ENCODE measurements around the gene FREM3. TPM values are rescaled to one million over a fixed set of nuclear protein-coding genes. Genes with fewer than 3 reads are reported as not detected.

The FREM3 gene
- total RNA-seq, 2 experiments from 2014 or later, result not detected

DNA sequence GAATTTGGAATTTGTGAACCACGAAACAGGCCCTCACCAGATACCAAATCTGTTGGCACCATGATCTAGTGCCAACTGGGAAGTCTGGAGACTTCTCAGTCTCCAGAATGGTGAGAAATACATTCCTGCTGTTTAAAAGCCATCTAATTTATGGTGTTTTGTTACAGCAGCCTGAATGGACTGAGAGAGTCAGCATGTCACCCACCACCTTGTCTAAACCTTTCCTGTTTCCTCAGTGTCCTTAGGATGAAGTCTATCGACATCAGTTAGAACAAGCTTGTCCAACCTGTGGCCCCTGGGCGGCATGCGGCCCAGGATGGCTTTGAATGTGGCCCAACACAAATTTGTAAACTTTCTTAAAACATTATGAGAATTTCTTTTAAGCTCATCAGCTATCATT, 42.1 kb downstream of the FREM3 start:
- no peak for DNase-seq
- no peaks in the 10 kb centered on the region for H3K4me1 Mint-ChIP-seq (ENCODE audit: low read depth)
- no peaks in the 10 kb centered on the region for H3K27me3 Mint-ChIP-seq
- no peaks in the 10 kb centered on the region for H3K36me3 Mint-ChIP-seq (ENCODE audit: low read depth)
- peaks cover 8% of the 10 kb centered on the region for H3K9me3 Mint-ChIP-seq
- ChIA-PET CTCF (no interaction called here), POLR2A (no interaction called here)
- intact Hi-C loops (cut with micrococcal nuclease), result no loop called here
- H3K4me3 Mint-ChIP-seq, result no peak overlapping the region
- ATAC-seq, result no peak
- no peak for TF ChIP-seq CTCF (IDR thresholded peaks at IDR 0.05)
- H3K27ac Mint-ChIP-seq, result no peak overlapping the region

DNA sequence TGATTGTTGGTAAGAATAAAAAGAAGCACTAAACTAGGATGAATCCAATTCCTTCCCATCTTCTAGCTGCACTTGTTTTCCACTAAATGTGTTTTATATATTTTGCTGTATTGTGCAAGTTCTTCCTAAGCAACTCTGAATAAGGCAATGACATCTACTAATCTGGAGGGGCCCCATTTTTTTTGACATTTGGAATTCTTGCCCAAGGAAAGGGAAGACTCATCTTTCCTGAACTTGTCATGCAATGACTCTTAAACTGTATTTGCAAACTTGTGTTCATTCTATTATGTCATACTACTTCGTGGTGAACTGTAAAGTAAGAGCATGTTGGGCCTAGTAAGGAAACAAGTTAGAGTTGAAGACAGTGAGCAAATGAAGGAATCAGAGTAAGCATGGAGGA, 45.9 kb downstream of the FREM3 start:
- intact Hi-C loops (cut with micrococcal nuclease), result no loop called here
- CTCF ChIA-PET, result no interaction called here
- POLR2A ChIA-PET, result no interaction called here
- Mint-ChIP-seq H3K36me3 (ENCODE audit: low read depth) (no peaks in the 10 kb centered on the region), H3K27ac (no peak overlapping the region), H3K27me3 (no peaks in the 10 kb centered on the region), H3K4me1 (ENCODE audit: low read depth) (no peaks in the 10 kb centered on the region), H3K4me3 (no peak overlapping the region), H3K9me3 (no peaks in the 10 kb centered on the region)
- DNase-seq (no peak), ATAC-seq (no peak)
- TF ChIP-seq CTCF (IDR thresholded peaks at IDR 0.05), result no peak

GRCh38 chr4:143653031-143653430, 47.4 kb downstream of the FREM3 start:
- Mint-ChIP-seq H3K27me3 (no peaks in the 10 kb centered on the region), H3K4me3 (no peak overlapping the region), H3K4me1 (ENCODE audit: low read depth) (no peaks in the 10 kb centered on the region), H3K9me3 (peaks cover 8% of the 10 kb centered on the region), H3K27ac (no peak overlapping the region), H3K36me3 (ENCODE audit: low read depth) (peaks cover 2% of the 10 kb centered on the region)
- TF ChIP-seq CTCF (IDR thresholded peaks at IDR 0.05), result no peak
- DNase-seq (no peak), ATAC-seq (no peak)
- POLR2A ChIA-PET, result no interaction called here
- intact Hi-C loops (cut with micrococcal nuclease), result no loop called here
- CTCF ChIA-PET, result no interaction called here

GRCh38 chr4:143643399-143643798, 57.1 kb downstream of the FREM3 start:
- Mint-ChIP-seq H3K36me3 (ENCODE audit: low read depth) (peaks cover 5% of the 10 kb centered on the region), H3K4me1 (ENCODE audit: low read depth) (no peaks in the 10 kb centered on the region), H3K27ac (no peak overlapping the region), H3K27me3 (no peaks in the 10 kb centered on the region), H3K9me3 (peaks cover 18% of the 10 kb centered on the region), H3K4me3 (no peak overlapping the region)
- no peak for ATAC-seq
- ChIA-PET POLR2A (no interaction called here), CTCF (no interaction called here)
- TF ChIP-seq CTCF (IDR thresholded peaks at IDR 0.05), result no peak
- no peak for DNase-seq
- intact Hi-C loops (cut with micrococcal nuclease), result no loop called here

DNA sequence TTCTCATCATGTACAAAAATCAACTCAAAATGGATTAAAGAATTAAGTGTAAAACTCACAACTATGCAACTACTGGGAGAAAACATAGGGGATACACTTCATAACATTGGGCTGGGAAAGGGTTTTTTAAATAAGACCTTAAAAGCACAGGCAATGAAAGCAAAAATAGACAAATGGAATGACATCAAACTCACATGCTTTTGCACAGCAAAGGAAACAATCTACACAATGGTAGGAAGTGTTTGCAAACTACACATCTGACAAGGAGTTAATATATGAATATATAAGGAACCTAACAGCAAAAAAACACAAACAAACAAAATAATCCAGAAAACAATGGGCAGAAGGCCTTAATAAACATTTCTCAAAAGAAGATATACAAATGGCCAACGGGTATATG, 57.9 kb downstream of the FREM3 start:
- ATAC-seq, result no peak
- Mint-ChIP-seq H3K4me1 (ENCODE audit: low read depth) (no peaks in the 10 kb centered on the region), H3K27ac (no peak overlapping the region), H3K9me3 (peaks cover 10% of the 10 kb centered on the region), H3K27me3 (no peaks in the 10 kb centered on the region), H3K4me3 (no peak overlapping the region), H3K36me3 (ENCODE audit: low read depth) (peaks cover 5% of the 10 kb centered on the region)
- no peak for TF ChIP-seq CTCF (IDR thresholded peaks at IDR 0.05)
- ChIA-PET POLR2A (no interaction called here), CTCF (no interaction called here)
- intact Hi-C loops (cut with micrococcal nuclease), result no loop called here
- DNase-seq, result no peak

All from activated CD8-positive, alpha-beta T cell treated with anti-CD3 and anti-CD28 coated beads for 36 hours (primary cell).